Stomach (tissue), 4 donors: ENCODE results near the gene KCNMB3.

Source experiments
- POLR2A ChIP-seq, 4 donors: fragments of 450-650 bp; IDR thresholded peaks; one replicate each; pipeline ENCODE4 v1.6.1; 2016; ENCODE audit warnings: antibody characterized with exemption in 4 of 4, control low read depth in 2 of 4, mild to moderate bottlenecking in 1 of 4, moderate library complexity in 1 of 4
- TF ChIP-seq, protein P1 (sequence below), 7 experiments: fragments of 450-650 bp in 4 of 7; fragments of 200-600 bp in 3 of 7; sonication (generic) in 3 of 7; IDR thresholded peaks; one replicate each; pipeline ENCODE4 v1.5.1; 2016 to 2019; ENCODE audit warnings: antibody characterized with exemption in 7 of 7, control low read depth in 2 of 7, mild to moderate bottlenecking in 1 of 7

DNA sequence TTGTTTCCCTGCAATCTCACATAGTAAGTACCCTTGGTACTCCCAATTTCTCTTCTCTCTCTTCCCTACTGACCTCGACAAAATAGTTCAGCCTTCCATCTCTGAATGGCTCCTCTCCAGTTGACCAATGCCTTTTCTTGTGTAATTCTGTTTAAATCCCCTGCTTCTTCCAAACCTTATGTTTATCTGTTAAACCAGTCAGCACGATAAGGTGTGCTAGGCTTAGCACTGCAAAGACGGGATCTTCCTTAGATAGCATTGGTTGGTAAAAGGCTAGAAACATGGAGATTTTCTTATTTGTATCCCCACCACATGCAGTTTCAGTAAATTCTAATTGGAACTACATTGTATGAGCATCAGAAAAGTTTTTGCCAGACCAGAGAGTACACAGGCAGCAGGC, 25.8 kb upstream of the KCNMB3 start:
- TF ChIP-seq, protein P1, sequence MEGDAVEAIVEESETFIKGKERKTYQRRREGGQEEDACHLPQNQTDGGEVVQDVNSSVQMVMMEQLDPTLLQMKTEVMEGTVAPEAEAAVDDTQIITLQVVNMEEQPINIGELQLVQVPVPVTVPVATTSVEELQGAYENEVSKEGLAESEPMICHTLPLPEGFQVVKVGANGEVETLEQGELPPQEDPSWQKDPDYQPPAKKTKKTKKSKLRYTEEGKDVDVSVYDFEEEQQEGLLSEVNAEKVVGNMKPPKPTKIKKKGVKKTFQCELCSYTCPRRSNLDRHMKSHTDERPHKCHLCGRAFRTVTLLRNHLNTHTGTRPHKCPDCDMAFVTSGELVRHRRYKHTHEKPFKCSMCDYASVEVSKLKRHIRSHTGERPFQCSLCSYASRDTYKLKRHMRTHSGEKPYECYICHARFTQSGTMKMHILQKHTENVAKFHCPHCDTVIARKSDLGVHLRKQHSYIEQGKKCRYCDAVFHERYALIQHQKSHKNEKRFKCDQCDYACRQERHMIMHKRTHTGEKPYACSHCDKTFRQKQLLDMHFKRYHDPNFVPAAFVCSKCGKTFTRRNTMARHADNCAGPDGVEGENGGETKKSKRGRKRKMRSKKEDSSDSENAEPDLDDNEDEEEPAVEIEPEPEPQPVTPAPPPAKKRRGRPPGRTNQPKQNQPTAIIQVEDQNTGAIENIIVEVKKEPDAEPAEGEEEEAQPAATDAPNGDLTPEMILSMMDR (IDR thresholded peaks at IDR 0.05), result no peak
- no peak for TF ChIP-seq POLR2A (IDR thresholded peaks at IDR 0.05)
